Karpas-422 (cell line): ENCODE measurements around the gene TSSK2. TPM values are rescaled to one million over a fixed set of nuclear protein-coding genes. Genes with fewer than 3 reads are reported as not detected.

Experiments
- DNase-seq: peaks from one replicate; pipeline ENCODE4 v3.0.0-alpha.2; 2015
- H2AFZ ChIP-seq: fragments of 200-600 bp; sonication (generic); 2 replicates; pipeline ENCODE4 v1.6.1; 2014; ENCODE audit warnings: antibody characterized with exemption, low read length, mixed read lengths
- H3K27ac ChIP-seq: fragments of 200-600 bp; sonication (generic); 2 replicates; pipeline ENCODE4 v1.5.1; 2014; ENCODE audit warnings: mild to moderate bottlenecking, low read length, moderate library complexity
- H3K27me3 ChIP-seq: fragments of 200-600 bp; sonication (generic); 2 replicates; pipeline ENCODE4 v1.6.1; 2014; ENCODE audit warnings: low read length, mixed read lengths
- H3K36me3 ChIP-seq: fragments of 200-600 bp; sonication (generic); 2 replicates; pipeline ENCODE4 v1.6.1; 2014; ENCODE audit warnings: low read length, mixed read lengths; ENCODE audit not compliant: insufficient read depth
- H3K4me1 ChIP-seq: fragments of 200-600 bp; sonication (generic); 2 replicates; pipeline ENCODE4 v1.6.1; 2014; ENCODE audit warnings: mild to moderate bottlenecking, low read length, mixed read lengths
- H3K4me2 ChIP-seq: fragments of 200-600 bp; sonication (generic); 2 replicates; pipeline ENCODE4 v1.6.1; 2014; ENCODE audit warnings: low read length, low read depth, mild to moderate bottlenecking; ENCODE audit not compliant: poor library complexity, severe bottlenecking
- H3K4me3 ChIP-seq: fragments of 200-600 bp; sonication (generic); 2 replicates; pipeline ENCODE4 v1.5.1; 2014; ENCODE audit warnings: mild to moderate bottlenecking, antibody characterized with exemption, low read length, mixed read lengths
- H3K79me2 ChIP-seq: fragments of 200-600 bp; sonication (generic); 2 replicates; pipeline ENCODE4 v1.6.1; 2014; ENCODE audit warnings: mild to moderate bottlenecking, low read length, mixed read lengths
- H3K9ac ChIP-seq: fragments of 200-600 bp; sonication (generic); 2 replicates; pipeline ENCODE4 v1.6.0; 2014; ENCODE audit warnings: low read length
- H3K9me2 ChIP-seq: fragments of 200-600 bp; sonication (generic), shearing (Covaris generic); replicated peaks from 2 replicates; pipeline ENCODE4 v1.6.0; 2014; ENCODE audit warnings: mild to moderate bottlenecking, low read length, moderate library complexity; ENCODE audit not compliant: insufficient read depth
- H3K9me3 ChIP-seq: fragments of 300-700, 200-600 bp; sonication (generic); 2 replicates; pipeline ENCODE4 v1.6.1; 2014; ENCODE audit warnings: low read length, mixed read lengths
- H4K20me1 ChIP-seq: fragments of 200-600 bp; sonication (generic); 2 replicates; pipeline ENCODE4 v1.6.1; 2014; ENCODE audit warnings: mild to moderate bottlenecking, antibody characterized with exemption, low read length, low read depth; ENCODE audit not compliant: insufficient read depth
- total RNA-seq: library from RNA; depleted of rRNA; stranded (reverse); fragments of >200 nt; shearing (Covaris generic); gene quantifications from 2 replicates; pipeline ENCODE4 v1.2.3, GENCODE V29; 2014; ENCODE audit warnings: low replicate concordance

TSSK2 gene
- total RNA-seq, 1 experiment from 2014 or later = not detected

DNA sequence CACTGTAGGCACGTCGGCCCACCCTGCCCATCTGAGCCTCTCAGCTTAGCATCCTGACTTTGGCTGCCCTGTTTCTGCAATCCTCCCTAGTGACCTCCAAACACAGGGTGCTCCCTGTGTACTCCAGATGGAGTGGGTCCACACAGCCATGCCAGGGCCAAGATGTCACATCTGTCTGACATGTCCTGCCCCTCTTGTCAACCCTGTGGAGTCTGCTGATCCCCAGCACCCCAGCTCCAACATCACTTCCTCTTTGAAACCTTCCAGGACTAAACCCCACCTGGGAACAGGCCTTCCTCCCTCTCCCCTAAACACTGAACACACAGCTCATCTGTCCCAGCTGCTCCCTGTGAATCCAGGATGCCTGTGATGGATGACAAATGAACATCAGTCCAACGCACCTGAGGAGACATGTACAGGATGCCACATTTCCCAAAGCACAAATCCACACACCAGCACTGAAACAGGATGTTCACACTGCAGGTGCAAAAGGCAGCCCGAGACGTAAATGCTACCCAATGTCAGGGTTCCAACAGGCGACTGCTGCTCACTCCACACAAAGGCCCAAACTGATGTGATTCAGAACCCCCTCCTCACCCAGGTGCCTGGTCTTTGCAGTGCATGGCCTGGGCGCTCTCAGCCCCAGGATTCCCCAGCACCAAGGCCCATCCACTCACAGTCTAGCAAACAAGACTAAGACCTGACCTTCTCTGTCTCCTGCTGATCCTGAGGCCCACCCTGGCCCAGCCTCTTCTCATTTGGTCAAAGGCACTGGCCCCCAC is 2.0 kb upstream of the TSSK2 start:
- no peak overlapping the region for H3K4me3 ChIP-seq
- no peaks in the 10 kb centered on the region for H3K9me3 ChIP-seq
- H2AFZ ChIP-seq = no peak overlapping the region
- H3K9me2 ChIP-seq = no peaks in the 10 kb centered on the region
- no peaks in the 10 kb centered on the region for H3K79me2 ChIP-seq
- H3K4me2 ChIP-seq = no peak overlapping the region
- no peaks in the 10 kb centered on the region for H3K27me3 ChIP-seq
- H4K20me1 ChIP-seq = no peaks in the 10 kb centered on the region
- H3K27ac ChIP-seq = no peak overlapping the region
- no peaks in the 10 kb centered on the region for H3K4me1 ChIP-seq
- H3K9ac ChIP-seq = no peak overlapping the region
- H3K36me3 ChIP-seq = no peaks in the 10 kb centered on the region
- no peak for DNase-seq

DNA sequence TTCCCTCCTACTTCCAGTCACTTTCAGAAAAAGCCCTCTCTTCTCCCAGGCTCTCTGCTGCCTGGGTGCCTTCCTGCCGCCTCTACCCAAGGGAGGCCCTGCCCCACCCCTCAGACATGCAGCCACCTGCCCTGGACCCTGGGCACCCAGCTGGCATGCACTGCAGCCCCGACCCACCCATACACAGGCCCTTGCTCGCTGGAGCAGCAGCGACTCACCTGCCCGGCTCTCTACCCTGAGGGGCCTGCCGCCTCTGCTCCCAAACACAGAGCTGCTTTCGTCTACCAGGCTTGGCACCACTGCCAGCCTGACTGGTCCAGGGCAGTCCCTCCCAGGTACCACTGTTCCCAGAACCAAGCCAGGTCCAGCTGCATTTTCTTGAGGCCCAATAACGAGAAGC is 1.2 kb upstream of the TSSK2 start:
- no peak overlapping the region for H3K27ac ChIP-seq
- no peak for DNase-seq
- H3K79me2 ChIP-seq = no peaks in the 10 kb centered on the region
- H3K36me3 ChIP-seq = no peaks in the 10 kb centered on the region
- no peak overlapping the region for H3K4me3 ChIP-seq
- no peaks in the 10 kb centered on the region for H3K9me2 ChIP-seq
- no peak overlapping the region for H3K9ac ChIP-seq
- H3K27me3 ChIP-seq = no peaks in the 10 kb centered on the region
- H3K4me1 ChIP-seq = no peaks in the 10 kb centered on the region
- no peak overlapping the region for H2AFZ ChIP-seq
- no peak overlapping the region for H3K4me2 ChIP-seq
- H3K9me3 ChIP-seq = no peaks in the 10 kb centered on the region
- no peaks in the 10 kb centered on the region for H4K20me1 ChIP-seq

DNA sequence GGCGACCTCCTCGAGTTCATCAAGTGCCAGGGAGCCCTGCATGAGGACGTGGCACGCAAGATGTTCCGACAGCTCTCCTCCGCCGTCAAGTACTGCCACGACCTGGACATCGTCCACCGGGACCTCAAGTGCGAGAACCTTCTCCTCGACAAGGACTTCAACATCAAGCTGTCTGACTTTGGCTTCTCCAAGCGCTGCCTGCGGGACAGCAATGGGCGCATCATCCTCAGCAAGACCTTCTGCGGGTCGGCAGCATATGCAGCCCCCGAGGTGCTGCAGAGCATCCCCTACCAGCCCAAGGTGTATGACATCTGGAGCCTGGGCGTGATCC is 542 bp downstream of the TSSK2 start:
- Histone ChIP-seq H2AFZ (no peak overlapping the region), H3K9me2 (no peaks in the 10 kb centered on the region), H4K20me1 (no peaks in the 10 kb centered on the region), H3K9me3 (no peaks in the 10 kb centered on the region), H3K4me3 (no peak overlapping the region), H3K27ac (no peak overlapping the region), H3K4me2 (no peak overlapping the region), H3K79me2 (no peaks in the 10 kb centered on the region), H3K27me3 (no peaks in the 10 kb centered on the region), H3K36me3 (no peaks in the 10 kb centered on the region), H3K4me1 (no peaks in the 10 kb centered on the region), H3K9ac (no peak overlapping the region)
- no peak for DNase-seq

GRCh38 chr22:19132153-19132552 is 1.0 kb downstream of the TSSK2 start:
- no peaks in the 10 kb centered on the region for H3K36me3 ChIP-seq

DNA sequence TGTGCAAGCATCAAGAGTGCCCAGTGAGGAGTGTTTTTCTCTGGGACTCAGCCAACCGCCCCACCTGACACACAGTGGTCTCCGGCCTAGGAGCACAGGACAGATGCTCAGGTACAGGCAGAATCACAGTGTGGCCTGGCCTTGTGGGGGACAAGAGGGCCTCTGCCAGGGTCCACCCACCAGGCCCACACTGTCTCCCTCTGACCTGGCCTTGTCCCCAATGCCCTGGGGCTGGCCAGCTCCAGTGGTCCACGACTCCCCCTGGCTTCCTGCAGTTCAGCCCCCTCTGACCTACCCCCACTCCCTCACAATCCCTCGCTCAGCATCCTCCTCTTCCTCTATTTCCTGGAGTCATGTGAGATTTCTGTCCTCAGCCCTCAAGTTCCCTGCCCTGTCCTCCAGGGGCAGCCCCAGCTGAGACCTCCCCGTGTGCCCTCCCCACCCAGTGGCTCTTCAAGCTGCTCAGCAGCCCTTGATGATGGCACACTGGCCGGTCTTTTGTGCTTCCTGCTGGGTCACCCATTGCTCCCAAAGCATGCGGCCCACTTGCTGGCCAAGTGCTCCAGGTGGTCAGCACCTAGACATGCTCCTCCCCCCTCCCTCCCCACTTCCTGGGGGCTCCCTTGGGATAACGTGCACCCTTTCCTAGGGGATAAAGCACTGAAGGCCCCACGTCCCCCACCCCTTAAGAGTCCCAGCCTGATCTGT is 1.7 kb downstream of the TSSK2 start:
- Histone ChIP-seq H4K20me1 (no peaks in the 10 kb centered on the region), H3K79me2 (no peaks in the 10 kb centered on the region), H3K9me2 (no peaks in the 10 kb centered on the region), H2AFZ (no peak overlapping the region), H3K4me3 (no peak overlapping the region), H3K27me3 (no peaks in the 10 kb centered on the region), H3K36me3 (no peaks in the 10 kb centered on the region), H3K4me1 (no peaks in the 10 kb centered on the region), H3K27ac (no peak overlapping the region), H3K4me2 (no peak overlapping the region), H3K9ac (no peak overlapping the region), H3K9me3 (no peaks in the 10 kb centered on the region)
- DNase-seq = no peak

More at GRCh38 chr22:19132153-19132552, 1.0 kb downstream of the TSSK2 start:
- Histone ChIP-seq H3K4me3 (no peak overlapping the region), H3K4me2 (no peak overlapping the region), H3K27ac (no peak overlapping the region), H3K79me2 (no peaks in the 10 kb centered on the region), H3K9ac (no peak overlapping the region), H3K9me2 (no peaks in the 10 kb centered on the region), H3K27me3 (no peaks in the 10 kb centered on the region), H2AFZ (no peak overlapping the region), H3K4me1 (no peaks in the 10 kb centered on the region), H4K20me1 (no peaks in the 10 kb centered on the region), H3K9me3 (no peaks in the 10 kb centered on the region)
- DNase-seq = no peak

DNA sequence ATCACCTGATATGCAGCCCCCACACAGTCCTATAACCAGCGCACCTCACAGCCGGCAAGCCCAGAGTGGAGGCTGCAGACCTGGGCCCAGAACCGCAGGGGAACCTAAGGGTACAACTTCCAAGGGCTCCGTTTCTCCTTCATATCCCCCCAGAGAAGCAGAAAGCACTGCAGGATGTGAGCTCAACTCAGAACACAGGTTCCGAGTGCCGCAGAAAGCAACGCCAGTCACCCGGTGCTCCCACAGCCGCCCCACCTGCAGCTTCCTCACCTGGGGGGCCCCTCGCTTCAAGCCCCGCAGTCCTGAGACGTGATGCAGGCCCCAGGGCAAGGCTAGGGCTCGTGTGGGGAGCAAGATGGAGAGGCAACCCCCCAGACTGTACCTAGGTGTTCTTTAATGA is 2.5 kb downstream of the TSSK2 start:
- Histone ChIP-seq H3K4me1 (no peaks in the 10 kb centered on the region), H3K9me3 (no peaks in the 10 kb centered on the region), H3K27ac (no peak overlapping the region), H3K79me2 (no peaks in the 10 kb centered on the region), H3K27me3 (no peaks in the 10 kb centered on the region), H3K4me3 (no peak overlapping the region), H3K9me2 (no peaks in the 10 kb centered on the region), H3K36me3 (no peaks in the 10 kb centered on the region), H4K20me1 (no peaks in the 10 kb centered on the region), H2AFZ (no peak overlapping the region), H3K4me2 (no peak overlapping the region), H3K9ac (no peak overlapping the region)
- DNase-seq = no peak

DNA sequence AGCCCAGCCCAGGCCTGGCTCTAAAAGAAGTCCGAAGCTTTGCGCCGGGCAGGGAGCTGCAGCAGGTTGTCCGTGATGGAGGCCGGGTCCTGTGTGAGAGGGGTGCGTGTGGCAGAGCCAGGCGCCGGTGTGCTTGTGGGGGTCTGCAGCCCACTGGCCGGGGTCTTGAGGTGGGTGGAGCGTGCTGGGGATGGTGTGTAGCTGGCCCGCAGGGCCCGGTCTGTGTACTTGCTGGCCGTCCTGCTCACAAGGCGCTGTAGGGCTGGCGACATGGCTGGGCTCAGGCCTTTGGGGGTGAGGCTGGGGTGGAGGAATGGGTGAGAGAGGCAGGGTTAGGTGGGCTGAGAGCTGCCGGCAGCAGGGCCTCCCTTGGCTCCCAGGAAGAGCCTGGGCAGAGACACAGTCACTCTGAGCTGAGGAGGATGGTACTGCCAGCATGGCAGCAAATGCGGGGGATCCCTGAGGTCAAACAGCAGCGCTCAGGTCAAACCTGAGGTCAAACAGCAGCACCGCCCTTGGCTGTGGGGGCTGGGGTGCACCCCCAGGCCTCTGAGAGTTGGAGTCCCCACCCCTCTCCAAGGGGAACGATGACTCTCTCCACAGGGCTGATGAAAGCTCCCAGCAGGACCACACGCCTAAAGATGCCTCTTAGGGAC is 3.2 kb downstream of the TSSK2 start:
- no peak overlapping the region for H3K9ac ChIP-seq

GRCh38 chr22:19134874-19135273 is 3.8 kb downstream of the TSSK2 start:
- Histone ChIP-seq H3K27me3 (no peaks in the 10 kb centered on the region), H3K4me1 (no peaks in the 10 kb centered on the region), H3K9ac (no peak overlapping the region), H3K9me3 (no peaks in the 10 kb centered on the region), H3K36me3 (no peaks in the 10 kb centered on the region), H3K9me2 (no peaks in the 10 kb centered on the region), H3K27ac (no peak overlapping the region), H3K79me2 (no peaks in the 10 kb centered on the region), H4K20me1 (no peaks in the 10 kb centered on the region), H2AFZ (no peak overlapping the region), H3K4me2 (no peak overlapping the region), H3K4me3 (no peak overlapping the region)
- DNase-seq = no peak

More for the DNA sequence above, 3.2 kb downstream of the TSSK2 start:
- Histone ChIP-seq H3K4me1 (no peaks in the 10 kb centered on the region), H2AFZ (no peak overlapping the region), H3K36me3 (no peaks in the 10 kb centered on the region), H3K27ac (no peak overlapping the region), H3K79me2 (no peaks in the 10 kb centered on the region), H3K4me3 (no peak overlapping the region), H3K27me3 (no peaks in the 10 kb centered on the region), H4K20me1 (no peaks in the 10 kb centered on the region), H3K9me3 (no peaks in the 10 kb centered on the region), H3K4me2 (no peak overlapping the region), H3K9me2 (no peaks in the 10 kb centered on the region)
- DNase-seq = no peak
